Neuronal stem cell (in vitro differentiated cells): ENCODE results near the gene MED12L.

ENCODE experiments used
- DNase-seq: peaks from one replicate; pipeline ENCODE4 v3.0.0-alpha.2; 2013; ENCODE audit warnings: low spot score
- H2AFZ ChIP-seq: one replicate; pipeline ENCODE4 v1.6.1; 2013; ENCODE audit warnings: mild to moderate bottlenecking, low read length, inconsistent platforms
- H2AK5ac ChIP-seq: 2 replicates; pipeline ENCODE4 v1.6.1; 2013; ENCODE audit warnings: low read depth, mild to moderate bottlenecking, inconsistent platforms, low read length, moderate library complexity, mixed read lengths
- H2BK120ac ChIP-seq: 2 replicates; pipeline ENCODE4 v1.6.1; 2013; ENCODE audit warnings: low read depth, mild to moderate bottlenecking, inconsistent platforms, low read length, moderate library complexity, mixed read lengths
- H2BK12ac ChIP-seq: one replicate; pipeline ENCODE4 v1.6.1; 2013; ENCODE audit warnings: low read length, inconsistent platforms
- H2BK15ac ChIP-seq: 2 replicates; pipeline ENCODE4 v1.6.1; 2013; ENCODE audit warnings: mild to moderate bottlenecking, low read length, inconsistent platforms, mixed read lengths
- H2BK5ac ChIP-seq: one replicate; pipeline ENCODE4 v1.6.1; 2013; ENCODE audit warnings: inconsistent platforms, mild to moderate bottlenecking, low read length, moderate library complexity
- H3K14ac ChIP-seq: one replicate; pipeline ENCODE4 v1.6.1; 2013; ENCODE audit warnings: low read length, inconsistent platforms
- H3K18ac ChIP-seq: 2 replicates; pipeline ENCODE4 v1.6.1; 2013; ENCODE audit warnings: low read length, inconsistent platforms
- H3K23ac ChIP-seq: 2 replicates; pipeline ENCODE4 v1.6.1; 2013; ENCODE audit warnings: low read depth, mild to moderate bottlenecking, mixed read lengths, low read length, inconsistent platforms; ENCODE audit not compliant: poor library complexity
- H3K27ac ChIP-seq: replicated peaks from 3 replicates; pipeline ENCODE4 v1.5.1; 2013; ENCODE audit warnings: low read length, inconsistent platforms
- H3K27me3 ChIP-seq, 3 experiments: 2 replicates each; pipeline ENCODE4 v1.6.1; 2013; ENCODE audit warnings: low read length in 3 of 3, mild to moderate bottlenecking in 2 of 3, inconsistent platforms in 1 of 3, low read depth in 1 of 3, mixed read lengths in 1 of 3, moderate library complexity in 1 of 3; ENCODE audit not compliant: control insufficient read depth in 3 of 3, insufficient read depth in 3 of 3
- H3K36me3 ChIP-seq, 2 donors: replicated peaks in 1 of 2; 2 replicates each; pipeline ENCODE4 v1.6.1; 2013; ENCODE audit warnings: low read length in 2 of 2; ENCODE audit not compliant: control insufficient read depth in 2 of 2, insufficient read depth in 2 of 2
- H3K4ac ChIP-seq: 2 replicates; pipeline ENCODE4 v1.6.1; 2013; ENCODE audit warnings: inconsistent platforms, mild to moderate bottlenecking, low read length, moderate library complexity
- H3K4me1 ChIP-seq, 2 donors: 1 replicate in 1 of 2; 2 replicates in 1 of 2; pipeline ENCODE4 v1.6.1; 2013; ENCODE audit warnings: low read length in 2 of 2, low read depth in 1 of 2; ENCODE audit not compliant: control insufficient read depth in 2 of 2, insufficient read depth in 1 of 2
- H3K4me2 ChIP-seq: one replicate; pipeline ENCODE4 v1.6.1; 2013; ENCODE audit warnings: mild to moderate bottlenecking, low read length, inconsistent platforms; ENCODE audit not compliant: insufficient read depth, poor library complexity, severe bottlenecking
- H3K4me3 ChIP-seq, 2 donors: 2 replicates each; pipeline ENCODE4 v1.5.1; 2013; ENCODE audit warnings: low read length in 2 of 2, mild to moderate bottlenecking in 2 of 2, inconsistent platforms in 1 of 2, moderate library complexity in 1 of 2
- H3K79me1 ChIP-seq: one replicate; pipeline ENCODE4 v1.6.1; 2013; ENCODE audit warnings: low read depth, mild to moderate bottlenecking, inconsistent platforms, low read length, moderate library complexity
- H3K9ac ChIP-seq: one replicate; pipeline ENCODE4 v1.6.1; 2013; ENCODE audit warnings: mild to moderate bottlenecking, low read depth, low read length, inconsistent platforms; ENCODE audit not compliant: poor library complexity
- H3K9me3 ChIP-seq, 2 donors: replicated peaks in 1 of 2; 2 replicates each; pipeline versions ENCODE3 to v1.6.1; 2013; ENCODE audit warnings: low read length in 2 of 2, mild to moderate bottlenecking in 2 of 2, inconsistent platforms in 1 of 2, low read depth in 1 of 2, mixed read lengths in 1 of 2, moderate library complexity in 1 of 2; ENCODE audit not compliant: control insufficient read depth in 2 of 2, insufficient read depth in 1 of 2
- H4K8ac ChIP-seq: one replicate; pipeline ENCODE4 v1.6.1; 2013; ENCODE audit warnings: low read depth, mild to moderate bottlenecking, inconsistent platforms, low read length, moderate library complexity
- H4K91ac ChIP-seq: one replicate; pipeline ENCODE4 v1.6.1; 2013; ENCODE audit warnings: low read length, low read depth, mild to moderate bottlenecking, inconsistent platforms; ENCODE audit not compliant: poor library complexity
- WGBS, 2 donors: extraction: QIAGEN DNeasy Blood & Tissue Kit; methylation state at CpG; one replicate each; pipeline ENCODE4 v1.1.7; 2013; ENCODE audit warnings: missing lambda C conversion rate in 2 of 2, mixed read lengths in 1 of 2; ENCODE audit not compliant: insufficient read length in 2 of 2, insufficient replicate concordance in 1 of 2; ENCODE audit errors: extremely low coverage in 2 of 2; 5-methylcytosine and 5-hydroxymethylcytosine counted together

The MED12L gene

GRCh38 chr3:151394611-151395010 lies 309.1 kb downstream of the MED12L start:
- WGBS, 2 donors = no CpG with 5 or more reads among the region's 8 CpGs
- Histone ChIP-seq H3K9me3 (no peaks in the 10 kb centered on the region), H2BK12ac (no peak overlapping the region), H3K27ac (no peak overlapping the region), H2BK5ac (no peak overlapping the region), H4K91ac (no peak overlapping the region), H3K4me1 (no peaks in the 10 kb centered on the region), H3K4ac (no peak overlapping the region), H3K79me1 (no peaks in the 10 kb centered on the region), H3K27me3 (no peaks in the 10 kb centered on the region), H2BK15ac (no peak overlapping the region), H4K8ac (no peak overlapping the region), H3K14ac (no peak overlapping the region), H3K18ac (no peak overlapping the region), H2BK120ac (no peak overlapping the region), H3K4me3 (no peak overlapping the region), H3K36me3 (peaks cover 4 to 5% of the 10 kb centered on the region in 2 donors), H3K4me2 (no peak overlapping the region), H2AK5ac (no peak overlapping the region), H3K9ac (no peak overlapping the region), H2AFZ (no peak overlapping the region), H3K23ac (no peak overlapping the region)
- DNase-seq = no peak

GRCh38 chr3:151395806-151396205 lies 310.3 kb downstream of the MED12L start:
- H2AK5ac ChIP-seq = no peak overlapping the region
- H3K4me2 ChIP-seq = no peak overlapping the region
- no peak for DNase-seq
- H2BK15ac ChIP-seq = no peak overlapping the region
- no CpG with 5 or more reads among the region's 3 CpGs for WGBS, 2 donors
- no peak overlapping the region for H3K14ac ChIP-seq
- H3K79me1 ChIP-seq = no peaks in the 10 kb centered on the region
- H4K91ac ChIP-seq = no peak overlapping the region
- H4K8ac ChIP-seq = no peak overlapping the region
- H3K9ac ChIP-seq = no peak overlapping the region
- H2AFZ ChIP-seq = no peak overlapping the region
- no peak overlapping the region for H2BK12ac ChIP-seq
- no peak overlapping the region for H3K23ac ChIP-seq
- no peak overlapping the region for H3K4me3 ChIP-seq
- no peak overlapping the region for H2BK5ac ChIP-seq
- no peaks in the 10 kb centered on the region for H3K9me3 ChIP-seq
- peaks cover 2 to 4% of the 10 kb centered on the region in 2 donors for H3K36me3 ChIP-seq
- H3K18ac ChIP-seq = no peak overlapping the region
- H3K27me3 ChIP-seq = no peaks in the 10 kb centered on the region
- no peaks in the 10 kb centered on the region for H3K4me1 ChIP-seq
- no peak overlapping the region for H2BK120ac ChIP-seq
- H3K27ac ChIP-seq = no peak overlapping the region
- H3K4ac ChIP-seq = no peak overlapping the region

- H3K79me1 ChIP-seq = no peaks in the 10 kb centered on the region
- H3K4ac ChIP-seq = no peak overlapping the region
- no peak overlapping the region for H3K4me2 ChIP-seq
- no peaks in the 10 kb centered on the region for H3K27me3 ChIP-seq
- H3K23ac ChIP-seq = no peak overlapping the region
- H2BK12ac ChIP-seq = no peak overlapping the region
- H4K8ac ChIP-seq = no peak overlapping the region
- no peak overlapping the region for H3K14ac ChIP-seq
- H2BK5ac ChIP-seq = no peak overlapping the region
- DNase-seq = no peak
- no peak overlapping the region for H2BK15ac ChIP-seq
- no peak overlapping the region for H3K4me3 ChIP-seq
- no peak overlapping the region for H3K9ac ChIP-seq
- no peak overlapping the region for H4K91ac ChIP-seq
- peaks cover 2 to 4% of the 10 kb centered on the region in 2 donors for H3K36me3 ChIP-seq
- H2BK120ac ChIP-seq = no peak overlapping the region
- H3K4me1 ChIP-seq = no peaks in the 10 kb centered on the region
- H3K27ac ChIP-seq = no peak overlapping the region
- no CpG with 5 or more reads among the region's 5 CpGs for WGBS, 2 donors
- no peak overlapping the region for H3K18ac ChIP-seq
- no peak overlapping the region for H2AFZ ChIP-seq
- no peaks in the 10 kb centered on the region for H3K9me3 ChIP-seq
- no peak overlapping the region for H2AK5ac ChIP-seq
These were observed 313.4 kb downstream of the MED12L start for GRCh38 chr3:151398895-151399294.

- no peak overlapping the region for H3K18ac ChIP-seq
- no peaks in the 10 kb centered on the region for H3K4me1 ChIP-seq
- no peak overlapping the region for H3K23ac ChIP-seq
- no peak overlapping the region for H3K9ac ChIP-seq
- H3K9me3 ChIP-seq = no peaks in the 10 kb centered on the region
- no peak for DNase-seq
- no peak overlapping the region for H4K91ac ChIP-seq
- no peaks in the 10 kb centered on the region for H3K79me1 ChIP-seq
- H2BK120ac ChIP-seq = no peak overlapping the region
- no CpG with 5 or more reads among the region's 4 CpGs for WGBS, 2 donors
- H4K8ac ChIP-seq = no peak overlapping the region
- H3K27me3 ChIP-seq = no peaks in the 10 kb centered on the region
- no peak overlapping the region for H3K14ac ChIP-seq
- H3K4me2 ChIP-seq = no peak overlapping the region
- no peak overlapping the region for H2BK5ac ChIP-seq
- H3K4me3 ChIP-seq = no peak overlapping the region
- no peak overlapping the region for H2AFZ ChIP-seq
- no peak overlapping the region for H3K27ac ChIP-seq
- no peak overlapping the region for H2BK15ac ChIP-seq
- no peak overlapping the region for H3K4ac ChIP-seq
- no peak overlapping the region for H2AK5ac ChIP-seq
- H3K36me3 ChIP-seq = no peaks in the 10 kb centered on the region
- no peak overlapping the region for H2BK12ac ChIP-seq
These were observed 314.9 kb downstream of the MED12L start for GRCh38 chr3:151400341-151400740.
